Measurements from ENCODE around the gene TEN1. TPM values are rescaled to one million over a fixed set of nuclear protein-coding genes. Genes with fewer than 3 reads are reported as not detected.

The TEN1 gene
- total and polyA plus RNA-seq, 9 of the 15 experiments (the other 6 are each of a cell fraction or from before 2014, with no cell fraction given) = 1.3 to 25.7 (median 10.1) TPM

- TF ChIP-seq ZBTB40 (IDR thresholded peaks at IDR 0.05) (no peak), ZBTB40 (CRISPR knock-in tag; IDR thresholded peaks at IDR 0.05) (no peak), FOXO4 (CRISPR knock-in tag; IDR thresholded peaks at IDR 0.05) (no peak)
Observed at GRCh38 chr17:76018340-76018680, 39.3 kb downstream of the TEN1 start (continued).
